OCI-LY7 (cell line): ENCODE results near the gene NCOR2.

ENCODE experiments used
- EZH2phosphoT487 ChIP-seq: fragments of 200-600 bp; sonication (generic); IDR thresholded peaks from 2 replicates; pipeline ENCODE4 v1.6.1; 2018; ENCODE audit warnings: low read depth, borderline replicate concordance, mild to moderate bottlenecking, mixed run types, antibody characterized with exemption, low read length, moderate library complexity, mixed read lengths
- TF ChIP-seq, protein P1 (sequence below): fragments of 200-600 bp; sonication (generic); conservative IDR thresholded peaks from 2 replicates; pipeline ENCODE4 v1.5.1; 2014; ENCODE audit warnings: mild to moderate bottlenecking, antibody characterized with exemption, low read length, moderate library complexity, mixed read lengths

DNA sequence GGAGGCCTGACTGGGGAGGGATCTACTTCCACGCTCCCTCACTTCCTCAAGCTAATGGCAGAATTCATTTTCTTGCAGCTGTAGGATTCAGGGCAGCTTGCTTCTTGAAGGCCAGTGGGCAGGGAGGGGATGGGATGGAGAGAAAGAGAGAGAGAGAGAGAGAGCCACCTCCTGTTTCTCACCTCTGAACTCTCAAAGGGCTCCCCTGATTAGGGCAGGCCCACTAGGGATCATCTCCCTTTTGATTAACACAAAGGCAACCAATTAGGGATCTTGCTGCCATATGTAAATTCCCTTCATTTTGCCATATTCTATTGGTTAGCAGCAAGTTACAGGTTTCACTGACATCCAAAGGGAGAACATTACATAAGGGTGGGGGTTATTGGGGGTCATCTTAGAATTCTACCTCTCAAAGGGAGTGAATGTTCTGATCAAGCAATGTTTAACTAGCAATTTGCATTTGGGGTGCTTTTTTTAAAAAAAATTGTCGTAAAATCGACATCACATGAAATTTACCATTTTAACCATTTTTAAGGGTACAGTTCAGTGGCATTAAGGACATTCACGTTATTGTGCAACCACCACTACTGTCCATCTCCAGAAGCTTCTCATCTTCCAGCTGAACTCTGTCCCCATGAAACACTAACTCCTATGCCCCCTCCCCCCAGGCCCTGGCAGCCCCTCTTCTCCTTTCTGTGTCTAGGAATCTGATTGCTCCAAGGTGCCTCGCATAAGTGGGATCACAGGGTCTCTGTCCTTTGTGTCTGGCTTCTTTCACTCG, 47.3 kb upstream of the NCOR2 start:
- TF ChIP-seq, protein P1, sequence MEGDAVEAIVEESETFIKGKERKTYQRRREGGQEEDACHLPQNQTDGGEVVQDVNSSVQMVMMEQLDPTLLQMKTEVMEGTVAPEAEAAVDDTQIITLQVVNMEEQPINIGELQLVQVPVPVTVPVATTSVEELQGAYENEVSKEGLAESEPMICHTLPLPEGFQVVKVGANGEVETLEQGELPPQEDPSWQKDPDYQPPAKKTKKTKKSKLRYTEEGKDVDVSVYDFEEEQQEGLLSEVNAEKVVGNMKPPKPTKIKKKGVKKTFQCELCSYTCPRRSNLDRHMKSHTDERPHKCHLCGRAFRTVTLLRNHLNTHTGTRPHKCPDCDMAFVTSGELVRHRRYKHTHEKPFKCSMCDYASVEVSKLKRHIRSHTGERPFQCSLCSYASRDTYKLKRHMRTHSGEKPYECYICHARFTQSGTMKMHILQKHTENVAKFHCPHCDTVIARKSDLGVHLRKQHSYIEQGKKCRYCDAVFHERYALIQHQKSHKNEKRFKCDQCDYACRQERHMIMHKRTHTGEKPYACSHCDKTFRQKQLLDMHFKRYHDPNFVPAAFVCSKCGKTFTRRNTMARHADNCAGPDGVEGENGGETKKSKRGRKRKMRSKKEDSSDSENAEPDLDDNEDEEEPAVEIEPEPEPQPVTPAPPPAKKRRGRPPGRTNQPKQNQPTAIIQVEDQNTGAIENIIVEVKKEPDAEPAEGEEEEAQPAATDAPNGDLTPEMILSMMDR: no peak
- TF ChIP-seq EZH2phosphoT487: no peak
